NK-92 (cell line): ENCODE results near the gene RAB11FIP4.
"Not testable (repeated sequence)": the region's sequence is repeated elsewhere in the genome, so short reads cannot be mapped to it uniquely, and the experiment has no call there.

ENCODE experiments used
- DNase-seq: peaks from one replicate; lab custom pipeline; 2025; ENCODE audit not compliant: unreplicated experiment; lab: John Stamatoyannopoulos, UW

RAB11FIP4 gene

GRCh38 chr17:31391496-31391949 lies at the start of gene RAB11FIP4:
Gene RAB11FIP4 (plus strand): TSS chr17:31391675. CDS start chr17:31391853, 178 bp downstream.
- no peak for DNase-seq

GRCh38 chr17:31345191-31345747 lies 46.2 kb upstream of the RAB11FIP4 start:
- not testable (repeated sequence) for DNase-seq

GRCh38 chr17:31349454-31349853 lies 42.0 kb upstream of the RAB11FIP4 start:
- no peak for DNase-seq

GRCh38 chr17:31355935-31356334 lies 35.5 kb upstream of the RAB11FIP4 start:
- DNase-seq, result no peak

- no peak for DNase-seq
Measured at GRCh38 chr17:31357091-31357490, 34.4 kb upstream of the RAB11FIP4 start.

- no peak for DNase-seq
Measured at GRCh38 chr17:31357839-31358394, 33.6 kb upstream of the RAB11FIP4 start.

- DNase-seq, result no peak
Measured at GRCh38 chr17:31364012-31364411, 27.5 kb upstream of the RAB11FIP4 start.

- no peak for DNase-seq
Measured at GRCh38 chr17:31366088-31366487, 25.4 kb upstream of the RAB11FIP4 start.

- DNase-seq, result no peak
Measured at GRCh38 chr17:31369266-31369665, 22.2 kb upstream of the RAB11FIP4 start.

GRCh38 chr17:31371511-31372097 lies 19.9 kb upstream of the RAB11FIP4 start:
- DNase-seq, result no peak

GRCh38 chr17:31373150-31374093 lies 18.1 kb upstream of the RAB11FIP4 start:
- DNase-seq, result no peak

- DNase-seq, result no peak
Measured at GRCh38 chr17:31374094-31374447, 17.4 kb upstream of the RAB11FIP4 start.

GRCh38 chr17:31374503-31374902 lies 17.0 kb upstream of the RAB11FIP4 start:
- DNase-seq, result no peak

- DNase-seq, result no peak
Measured at GRCh38 chr17:31378638-31379037, 12.8 kb upstream of the RAB11FIP4 start.

GRCh38 chr17:31379597-31380205 lies 11.8 kb upstream of the RAB11FIP4 start:
- DNase-seq, result no peak

GRCh38 chr17:31381165-31381668 lies 10.3 kb upstream of the RAB11FIP4 start:
- DNase-seq, result no peak

GRCh38 chr17:31382668-31383275 lies 8.7 kb upstream of the RAB11FIP4 start:
- DNase-seq, result not testable (repeated sequence)

GRCh38 chr17:31383488-31383887 lies 8.0 kb upstream of the RAB11FIP4 start:
- not testable (repeated sequence) for DNase-seq

- no peak for DNase-seq
Measured at GRCh38 chr17:31385428-31386285, 5.8 kb upstream of the RAB11FIP4 start.
